Calu3 (cell line): ENCODE data around the gene NREP. TPM values are rescaled to one million over a fixed set of nuclear protein-coding genes. Genes with fewer than 3 reads are reported as not detected.

Experiments
- BruUV-seq: library from RNA; stranded (reverse); fragments of 400-500 nt; replicated peaks from 2 replicates; lab custom pipeline; 2021; lab: Mats Ljungman, UMichigan
- CTCF ChIA-PET: fragments of 300-600 bp; sonication (Branson Sonifier 250); formaldehyde crosslinking; loops from one replicate; lab custom pipeline; 2022; ENCODE audit warnings: antibody characterized with exemption; lab: Charles Lee
- DNase-seq: peaks from one replicate; pipeline ENCODE4 v3.0.0; 2022
- H3K27ac Mint-ChIP-seq: one replicate; pipeline ENCODE4 v1.8.0; 2022; ENCODE audit warnings: mixed read lengths; ENCODE audit not compliant: unreplicated experiment
- H3K27me3 Mint-ChIP-seq: one replicate; pipeline ENCODE4 v1.8.0; 2022; ENCODE audit warnings: mixed read lengths; ENCODE audit not compliant: unreplicated experiment
- H3K36me3 Mint-ChIP-seq: one replicate; pipeline ENCODE4 v1.8.0; 2022; ENCODE audit warnings: mild to moderate bottlenecking, moderate library complexity, mixed read lengths; ENCODE audit not compliant: insufficient read depth, unreplicated experiment
- H3K4me1 Mint-ChIP-seq: one replicate; pipeline ENCODE4 v1.8.0; 2022; ENCODE audit warnings: mild to moderate bottlenecking, low read depth, mixed read lengths; ENCODE audit not compliant: unreplicated experiment
- H3K4me3 Mint-ChIP-seq: one replicate; pipeline ENCODE4 v1.8.0; 2022; ENCODE audit warnings: mild to moderate bottlenecking, low read depth, moderate library complexity, mixed read lengths; ENCODE audit not compliant: unreplicated experiment
- H3K9me3 Mint-ChIP-seq: one replicate; pipeline ENCODE4 v1.8.0; 2022; ENCODE audit warnings: low read depth, mixed read lengths; ENCODE audit not compliant: unreplicated experiment
- intact Hi-C: fragments of 100-400 bp; cut with micrococcal nuclease; formaldehyde crosslinking; loops from one replicate; pipeline ENCODE4 v1.10.0; 2022; ENCODE audit not compliant: unreplicated experiment
- total RNA-seq: library from RNA; stranded (reverse); gene quantifications from 2 replicates; pipeline ENCODE4 v1.2.3, GENCODE V29; 2022
- TF ChIP-seq, protein P1 (sequence below): fragments of 200-600 bp; IDR thresholded peaks from one replicate; pipeline ENCODE4 v1.8.0; 2022; ENCODE audit warnings: antibody characterized with exemption; ENCODE audit not compliant: unreplicated experiment

NREP gene
- total RNA-seq, 1 experiment from 2014 or later: 24.6 TPM

DNA sequence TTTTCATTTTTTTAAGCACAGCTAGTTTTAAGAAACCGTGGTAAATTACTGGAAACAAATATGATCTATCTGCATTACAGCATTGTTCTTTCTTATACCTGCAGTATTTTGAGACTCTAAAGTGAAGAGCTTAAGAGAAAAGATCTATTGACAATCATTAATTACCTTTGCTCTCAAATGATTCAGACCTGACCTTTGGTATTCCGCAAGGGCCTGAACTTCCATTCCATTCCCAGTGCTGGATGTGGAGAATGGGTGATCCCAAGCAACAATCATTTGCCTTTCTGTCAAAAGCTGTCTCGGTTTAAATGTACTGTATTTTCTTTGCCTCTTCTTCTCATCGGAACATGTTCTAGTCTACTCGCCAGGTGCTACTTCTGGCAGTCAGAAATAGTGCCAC, 18.9 kb downstream of the NREP start:
- H3K4me1 Mint-ChIP-seq: peaks cover 25% of the 10 kb centered on the region
- no peaks in the 10 kb centered on the region for H3K9me3 Mint-ChIP-seq
- no peak overlapping the region for H3K27ac Mint-ChIP-seq
- no peaks in the 10 kb centered on the region for H3K27me3 Mint-ChIP-seq
- intact Hi-C loops: no loop called here
- TF ChIP-seq, protein P1, sequence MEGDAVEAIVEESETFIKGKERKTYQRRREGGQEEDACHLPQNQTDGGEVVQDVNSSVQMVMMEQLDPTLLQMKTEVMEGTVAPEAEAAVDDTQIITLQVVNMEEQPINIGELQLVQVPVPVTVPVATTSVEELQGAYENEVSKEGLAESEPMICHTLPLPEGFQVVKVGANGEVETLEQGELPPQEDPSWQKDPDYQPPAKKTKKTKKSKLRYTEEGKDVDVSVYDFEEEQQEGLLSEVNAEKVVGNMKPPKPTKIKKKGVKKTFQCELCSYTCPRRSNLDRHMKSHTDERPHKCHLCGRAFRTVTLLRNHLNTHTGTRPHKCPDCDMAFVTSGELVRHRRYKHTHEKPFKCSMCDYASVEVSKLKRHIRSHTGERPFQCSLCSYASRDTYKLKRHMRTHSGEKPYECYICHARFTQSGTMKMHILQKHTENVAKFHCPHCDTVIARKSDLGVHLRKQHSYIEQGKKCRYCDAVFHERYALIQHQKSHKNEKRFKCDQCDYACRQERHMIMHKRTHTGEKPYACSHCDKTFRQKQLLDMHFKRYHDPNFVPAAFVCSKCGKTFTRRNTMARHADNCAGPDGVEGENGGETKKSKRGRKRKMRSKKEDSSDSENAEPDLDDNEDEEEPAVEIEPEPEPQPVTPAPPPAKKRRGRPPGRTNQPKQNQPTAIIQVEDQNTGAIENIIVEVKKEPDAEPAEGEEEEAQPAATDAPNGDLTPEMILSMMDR: no peak
- CTCF ChIA-PET: no interaction called here
- H3K36me3 Mint-ChIP-seq: no peaks in the 10 kb centered on the region
- BruUV-seq: no TSS peak
- DNase-seq: no peak
- H3K4me3 Mint-ChIP-seq: no peak overlapping the region

DNA sequence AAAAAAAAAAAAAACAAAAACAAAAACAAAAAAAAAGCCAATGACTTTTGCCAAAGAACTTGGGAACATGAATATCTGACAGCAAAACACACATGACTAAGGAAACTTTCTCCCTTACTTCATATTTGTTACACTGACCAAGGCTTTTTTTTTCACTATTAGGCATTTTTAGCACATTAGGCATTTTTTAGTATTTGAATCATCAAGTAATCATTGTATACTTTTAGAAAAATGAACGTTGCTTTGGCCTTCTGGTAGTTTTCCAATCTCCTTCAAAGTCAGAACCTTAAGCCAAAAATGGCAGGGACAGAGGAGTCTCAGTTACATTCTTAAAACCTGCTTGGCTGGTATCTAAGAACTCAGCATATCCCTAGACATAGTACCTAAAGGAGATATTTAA, 19.3 kb downstream of the NREP start:
- Mint-ChIP-seq H3K27me3 (no peaks in the 10 kb centered on the region), H3K4me1 (peaks cover 21% of the 10 kb centered on the region), H3K4me3 (no peak overlapping the region), H3K9me3 (no peaks in the 10 kb centered on the region), H3K36me3 (no peaks in the 10 kb centered on the region), H3K27ac (no peak overlapping the region)
- DNase-seq: no peak
- TF ChIP-seq, protein P1: no peak
- CTCF ChIA-PET: no interaction called here
- no TSS peak for BruUV-seq
- intact Hi-C loops: no loop called here

DNA sequence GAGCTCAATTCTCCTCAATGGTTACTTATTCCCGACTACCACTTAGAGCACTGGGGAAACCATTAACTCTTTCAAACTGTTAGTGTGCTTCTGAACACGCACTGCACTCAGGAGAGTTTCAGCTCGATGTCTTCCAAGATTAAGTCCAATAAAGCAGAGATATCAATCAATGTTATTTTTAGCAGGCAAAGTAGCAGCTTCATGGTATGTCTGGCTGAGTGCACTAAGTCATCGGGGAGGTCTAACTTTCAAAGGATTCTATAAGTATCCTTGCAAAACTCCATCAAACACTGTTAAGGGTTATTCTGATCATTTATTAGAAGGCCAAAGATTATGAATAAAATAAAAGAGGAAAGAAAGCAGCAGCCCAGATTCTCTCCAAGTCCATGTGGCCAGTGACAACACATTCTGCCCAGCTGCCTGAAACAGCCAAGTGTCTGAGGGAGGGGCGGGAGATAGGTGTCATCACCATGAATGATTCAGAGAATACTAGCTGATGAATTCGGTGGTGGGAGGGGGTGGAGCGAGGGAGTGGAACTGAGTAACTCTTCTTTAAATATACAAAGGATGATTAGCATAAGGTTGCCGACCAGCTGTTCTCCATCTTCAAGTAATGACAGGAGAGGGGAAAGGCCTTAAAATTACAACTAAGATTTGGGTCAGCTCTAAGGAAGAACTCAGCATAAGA, 21.3 kb downstream of the NREP start:
- H3K4me1 Mint-ChIP-seq: peaks cover 24% of the 10 kb centered on the region
- CTCF ChIA-PET: no interaction called here
- no peaks in the 10 kb centered on the region for H3K36me3 Mint-ChIP-seq
- no peak overlapping the region for H3K4me3 Mint-ChIP-seq
- TF ChIP-seq, protein P1: no peak
- no TSS peak for BruUV-seq
- intact Hi-C loops: no loop called here
- no peak for DNase-seq
- no peak overlapping the region for H3K27ac Mint-ChIP-seq
- H3K9me3 Mint-ChIP-seq: no peaks in the 10 kb centered on the region
- H3K27me3 Mint-ChIP-seq: no peaks in the 10 kb centered on the region

DNA sequence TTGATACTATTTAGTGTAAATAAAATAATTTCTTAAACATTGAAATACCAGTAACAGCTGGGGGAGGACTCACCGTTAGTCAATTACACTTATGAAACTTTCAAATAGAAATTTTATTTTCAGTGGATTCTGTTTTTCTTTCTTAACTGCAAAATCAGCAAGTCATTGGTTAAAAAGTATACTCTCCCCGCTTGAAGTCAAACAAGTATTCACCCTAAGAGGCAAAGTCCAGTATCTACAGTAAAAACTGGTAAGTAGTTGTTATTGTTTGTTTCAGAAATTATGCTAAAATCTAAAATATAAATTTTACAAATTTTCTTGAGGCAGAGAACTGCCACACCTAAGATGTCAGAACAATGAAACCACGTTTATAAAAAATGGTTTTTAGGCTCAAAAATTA, 22.4 kb downstream of the NREP start:
- Mint-ChIP-seq H3K9me3 (no peaks in the 10 kb centered on the region), H3K27ac (no peak overlapping the region), H3K27me3 (no peaks in the 10 kb centered on the region), H3K4me3 (no peak overlapping the region), H3K4me1 (peaks cover 30% of the 10 kb centered on the region), H3K36me3 (no peaks in the 10 kb centered on the region)
- DNase-seq: no peak
- intact Hi-C loops: no loop called here
- BruUV-seq: no TSS peak
- TF ChIP-seq, protein P1: no peak
- CTCF ChIA-PET: no interaction called here
